Spinal cord (tissue), 10 donors: ENCODE data around the gene MMP10. TPM values are rescaled to one million over a fixed set of nuclear protein-coding genes. Genes with fewer than 3 reads are reported as not detected.

Source experiments
- DNase-seq, 6 donors: peaks; one replicate each; pipeline versions ENCODE4 v3.0.0 to v3.0.0-alpha.2; 2013 to 2015; ENCODE audit warnings: low spot score in 6 of 6, low read depth in 4 of 6
- H3K27ac ChIP-seq: one replicate; pipeline ENCODE4 v1.5.1; 2013; ENCODE audit warnings: low read depth, low read length, control low read depth
- H3K27me3 ChIP-seq: one replicate; pipeline ENCODE4 v1.6.1; 2013; ENCODE audit warnings: low read length; ENCODE audit not compliant: control insufficient read depth, insufficient read depth
- H3K36me3 ChIP-seq: one replicate; pipeline ENCODE4 v1.6.1; 2013; ENCODE audit warnings: low read length; ENCODE audit not compliant: control insufficient read depth, insufficient read depth
- H3K4me1 ChIP-seq: one replicate; pipeline ENCODE4 v1.6.1; 2013; ENCODE audit warnings: low read length; ENCODE audit not compliant: control insufficient read depth, insufficient read depth
- H3K4me3 ChIP-seq: one replicate; pipeline ENCODE4 v1.5.1; 2013; ENCODE audit warnings: low read depth, low read length, control low read depth
- H3K9me3 ChIP-seq: one replicate; pipeline ENCODE4 v1.6.1; 2013; ENCODE audit warnings: low read length; ENCODE audit not compliant: control insufficient read depth, insufficient read depth
- WGBS: methylation state at CpG from one replicate; pipeline ENCODE4 v1.1.5; 2013; ENCODE audit warnings: missing lambda C conversion rate; ENCODE audit not compliant: insufficient coverage; 5-methylcytosine and 5-hydroxymethylcytosine counted together
- polyA plus RNA-seq, 2 donors: library from polyadenylated mRNA; unstranded; fragments of 120-200 nt; gene quantifications; one replicate each; pipeline ENCODE4 v1.2.1, GENCODE V29; 2013; ENCODE audit not compliant: insufficient read length in 2 of 2
- total RNA-seq, 2 donors: library from RNA; depleted of rRNA in 1 of 2; stranded (reverse); fragments of 120-200 nt in 1 of 2; fragments of >200 nt in 1 of 2; gene quantifications; one replicate each; pipeline versions ENCODE4 v1.2.3 to v1.2.4, GENCODE V29; 2013 to 2014
- donor health status: healthy.

Gene MMP10
- total and polyA plus RNA-seq, 4 donors = 0.39 TPM; not detected in 3

DNA sequence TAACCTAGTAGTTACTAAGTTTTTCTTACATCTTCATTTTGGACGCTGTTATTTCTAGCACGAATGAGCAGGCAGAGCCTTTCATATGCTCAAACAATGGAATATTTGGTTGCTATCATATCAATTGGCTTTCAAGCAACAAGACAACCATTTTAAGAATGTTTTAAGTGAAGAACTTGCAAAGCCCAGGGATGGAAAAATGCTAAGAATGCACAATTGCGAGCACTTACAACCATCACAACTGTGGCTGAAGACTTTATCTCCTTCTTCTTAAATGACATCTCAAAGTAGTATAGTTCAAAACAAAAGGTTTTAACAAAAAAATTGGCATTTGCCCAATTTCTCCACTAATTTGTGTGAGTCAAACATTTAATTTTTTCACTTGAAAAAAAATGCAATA, 25.9 kb upstream of the MMP10 start:
- Histone ChIP-seq H3K27me3 (no peaks in the 10 kb centered on the region), H3K27ac (no peak overlapping the region), H3K4me1 (no peaks in the 10 kb centered on the region), H3K36me3 (no peaks in the 10 kb centered on the region), H3K4me3 (no peak overlapping the region), H3K9me3 (no peaks in the 10 kb centered on the region)
- no CpG with 5 or more reads among the region's 3 CpGs for WGBS
- no peak for DNase-seq

GRCh38 chr11:102802341-102802740, 21.9 kb upstream of the MMP10 start:
- no peaks in the 10 kb centered on the region for H3K4me1 ChIP-seq
- no peaks in the 10 kb centered on the region for H3K27me3 ChIP-seq
- H3K4me3 ChIP-seq = no peak overlapping the region
- DNase-seq = no peak
- H3K9me3 ChIP-seq = no peaks in the 10 kb centered on the region
- no CpG with 5 or more reads among the region's 2 CpGs for WGBS
- no peaks in the 10 kb centered on the region for H3K36me3 ChIP-seq
- H3K27ac ChIP-seq = no peak overlapping the region

DNA sequence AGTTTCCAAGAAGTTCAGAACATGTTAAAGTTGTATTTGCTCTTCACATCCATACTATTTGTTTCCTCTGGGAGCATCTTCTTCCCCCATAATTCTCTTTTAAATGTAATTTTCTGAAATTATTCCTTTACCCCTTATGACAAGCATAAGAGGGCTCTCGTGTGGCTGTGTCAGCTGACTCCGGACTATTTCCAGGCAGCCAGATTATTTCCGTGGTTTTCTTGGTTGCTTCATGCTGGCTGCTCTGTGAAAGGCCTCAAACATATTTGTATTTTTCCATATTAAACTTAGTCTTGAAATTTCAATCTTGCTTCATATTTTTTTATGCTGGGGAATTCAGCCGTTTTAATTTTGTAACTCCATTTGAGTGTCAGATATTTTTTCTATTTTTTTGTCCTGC, 20.3 kb upstream of the MMP10 start:
- Histone ChIP-seq H3K4me1 (no peaks in the 10 kb centered on the region), H3K27ac (no peak overlapping the region), H3K9me3 (no peaks in the 10 kb centered on the region), H3K36me3 (no peaks in the 10 kb centered on the region), H3K27me3 (no peaks in the 10 kb centered on the region), H3K4me3 (no peak overlapping the region)
- WGBS = no CpG with 5 or more reads among the region's 4 CpGs
- DNase-seq = no peak

DNA sequence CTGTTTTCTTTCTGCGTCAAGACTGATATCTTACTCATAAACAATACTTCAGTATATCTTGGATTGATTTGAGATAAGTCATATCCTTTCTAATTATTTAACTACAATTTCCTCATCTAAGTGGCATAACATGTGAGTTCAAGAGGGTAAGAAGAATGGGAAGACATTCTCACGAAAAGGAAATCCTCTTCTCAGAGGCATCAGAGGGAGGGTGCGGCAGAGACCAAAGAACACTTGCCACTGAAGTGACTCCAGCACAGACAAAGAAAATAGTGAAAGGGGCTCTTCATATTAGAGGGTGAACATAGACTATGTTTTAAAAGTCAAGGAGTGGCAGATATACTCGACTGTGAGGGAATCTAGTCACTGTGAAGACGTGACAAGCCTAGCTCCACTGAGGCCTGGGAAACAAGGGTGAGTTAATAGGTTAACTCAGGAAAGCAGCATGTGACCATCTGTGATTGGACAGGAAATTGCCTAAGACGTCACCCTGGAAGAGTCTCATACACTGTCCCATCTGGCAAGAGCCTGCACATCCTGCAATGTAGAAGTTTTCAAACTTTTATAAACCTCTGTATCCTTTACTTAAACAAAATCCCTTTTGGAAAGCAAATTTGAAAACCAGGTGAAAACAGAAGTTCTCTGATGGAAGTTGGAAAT, 19.4 kb upstream of the MMP10 start:
- H3K27me3 ChIP-seq = no peaks in the 10 kb centered on the region
- no peak overlapping the region for H3K27ac ChIP-seq
- H3K36me3 ChIP-seq = no peaks in the 10 kb centered on the region
- H3K4me1 ChIP-seq = no peaks in the 10 kb centered on the region
- WGBS = 82% methylated on average over 5 of the region's 6 CpGs
- no peak for DNase-seq
- H3K4me3 ChIP-seq = no peak overlapping the region
- H3K9me3 ChIP-seq = no peaks in the 10 kb centered on the region

DNA sequence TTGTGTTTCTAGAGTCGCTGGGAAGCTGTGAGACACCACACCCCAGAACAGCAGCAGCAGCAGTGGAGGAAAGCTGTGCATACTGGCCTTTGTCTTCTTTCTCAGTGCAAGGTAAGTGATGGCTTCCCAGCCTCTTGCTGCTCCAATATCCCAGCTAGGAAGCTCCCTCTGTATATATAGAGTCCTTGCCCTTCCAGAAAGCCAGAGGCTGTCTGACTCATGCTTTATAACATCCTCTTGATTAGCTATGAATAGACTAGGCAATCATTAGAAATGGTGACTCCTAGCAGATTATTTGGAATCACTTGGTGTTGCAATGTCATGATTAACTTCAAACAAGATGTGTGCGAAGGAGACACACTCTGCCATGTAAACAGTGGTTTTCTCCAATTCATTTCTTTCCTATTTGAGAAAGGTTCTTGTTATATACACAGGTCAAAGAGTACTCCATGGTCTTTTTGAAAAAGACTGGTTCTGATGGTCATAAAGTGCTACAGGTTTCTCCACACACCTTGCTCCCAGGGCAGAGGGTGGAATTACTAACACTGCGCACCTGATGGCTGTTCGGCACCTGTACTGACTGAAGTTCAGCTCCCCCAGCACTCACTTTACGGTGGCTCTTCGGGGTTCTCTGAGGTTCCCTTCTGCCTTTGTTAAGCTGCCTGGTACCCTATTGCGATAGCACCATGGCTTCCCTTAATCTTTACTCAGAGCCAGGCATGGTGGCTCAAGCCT, 17.8 kb upstream of the MMP10 start, which contains the start of gene MMP1:
MMP1 (minus strand) TSS at position 149 of the 735 bp plus-strand sequence; CDS start at position 81, 68 bp downstream.
- 96% methylated on average over 6 of the region's 7 CpGs for WGBS
- no peaks in the 10 kb centered on the region for H3K36me3 ChIP-seq
- H3K9me3 ChIP-seq = no peaks in the 10 kb centered on the region
- H3K27me3 ChIP-seq = no peaks in the 10 kb centered on the region
- no peak for DNase-seq
- no peak within 1 kb of the TSS for H3K4me3 ChIP-seq
- no peak within 1 kb of the TSS for H3K27ac ChIP-seq
- no peaks in the 10 kb centered on the region for H3K4me1 ChIP-seq

DNA sequence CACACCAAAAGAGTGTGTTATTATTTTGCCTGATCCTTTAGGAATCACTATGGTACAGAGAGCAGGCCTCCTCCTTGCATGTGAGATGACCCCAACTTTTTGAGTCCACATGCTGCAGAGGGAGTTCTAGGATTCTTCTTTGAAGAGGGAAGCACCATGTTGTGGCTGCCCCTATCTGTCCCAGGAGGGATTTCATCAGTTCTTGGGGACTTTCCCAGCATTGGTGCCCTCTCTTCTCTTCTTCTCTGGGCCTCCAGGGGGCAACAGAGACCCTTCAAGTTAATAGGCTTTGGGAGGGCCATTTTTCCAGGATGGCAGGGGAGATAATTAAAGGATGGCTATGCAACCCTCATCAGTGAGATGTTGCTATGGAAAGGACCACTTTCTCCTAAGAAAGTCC, 14.0 kb upstream of the MMP10 start:
- no peaks in the 10 kb centered on the region for H3K4me1 ChIP-seq
- no peak for DNase-seq
- H3K36me3 ChIP-seq = no peaks in the 10 kb centered on the region
- H3K27me3 ChIP-seq = no peaks in the 10 kb centered on the region
- H3K27ac ChIP-seq = no peak overlapping the region
- no peaks in the 10 kb centered on the region for H3K9me3 ChIP-seq
- no peak overlapping the region for H3K4me3 ChIP-seq

- H3K36me3 ChIP-seq = no peaks in the 10 kb centered on the region
- no peak for DNase-seq
- no peak overlapping the region for H3K27ac ChIP-seq
- no peak overlapping the region for H3K4me3 ChIP-seq
- H3K4me1 ChIP-seq = no peaks in the 10 kb centered on the region
- H3K9me3 ChIP-seq = no peaks in the 10 kb centered on the region
- H3K27me3 ChIP-seq = no peaks in the 10 kb centered on the region
- WGBS = 93% methylated on average over 4 of the region's 6 CpGs
Measured at GRCh38 chr11:102793677-102794290, 13.4 kb upstream of the MMP10 start.

GRCh38 chr11:102792604-102793003, 12.2 kb upstream of the MMP10 start:
- H3K4me1 ChIP-seq = no peaks in the 10 kb centered on the region
- H3K9me3 ChIP-seq = no peaks in the 10 kb centered on the region
- WGBS = 94% methylated on average over 5 of the region's 5 CpGs
- H3K4me3 ChIP-seq = no peak overlapping the region
- DNase-seq = no peak
- no peaks in the 10 kb centered on the region for H3K27me3 ChIP-seq
- H3K36me3 ChIP-seq = no peaks in the 10 kb centered on the region
- no peak overlapping the region for H3K27ac ChIP-seq

- DNase-seq = no peak
- Histone ChIP-seq H3K4me3 (no peak overlapping the region), H3K9me3 (no peaks in the 10 kb centered on the region), H3K4me1 (no peaks in the 10 kb centered on the region), H3K27me3 (no peaks in the 10 kb centered on the region), H3K27ac (no peak overlapping the region), H3K36me3 (no peaks in the 10 kb centered on the region)
- 87% methylated on average over 3 of the region's 4 CpGs for WGBS
Measured at GRCh38 chr11:102791271-102792036, 11.0 kb upstream of the MMP10 start.
